ENCODE results near the gene ATG16L1.

ATG16L1 gene

GRCh38 chr2:233314180-233314925 is 62.9 kb downstream of the ATG16L1 start:
- no peak for TF ChIP-seq CTCF (IDR thresholded peaks at IDR 0.05; ENCODE audit: unreplicated experiment in 3 of 3)
- H3K27me3 Mint-ChIP-seq (ENCODE audit: low read depth): peaks cover 6% of the 10 kb centered on the region
- peaks cover 5% of the 10 kb centered on the region for H3K4me1 Mint-ChIP-seq
- no peaks in the 10 kb centered on the region for H3K9me3 Mint-ChIP-seq
- no peaks in the 10 kb centered on the region for H3K36me3 Mint-ChIP-seq (ENCODE audit: low read depth)
- no peak overlapping the region for H3K27ac Mint-ChIP-seq
- no peak overlapping the region for H3K4me3 Mint-ChIP-seq

- peaks cover 11% of the 10 kb centered on the region for H3K27me3 Mint-ChIP-seq (ENCODE audit: low read depth)
- H3K27ac Mint-ChIP-seq: no peak overlapping the region
- H3K36me3 Mint-ChIP-seq (ENCODE audit: low read depth): no peaks in the 10 kb centered on the region
- no peaks in the 10 kb centered on the region for H3K9me3 Mint-ChIP-seq
- peaks cover 5% of the 10 kb centered on the region for H3K4me1 Mint-ChIP-seq
- H3K4me3 Mint-ChIP-seq: no peak overlapping the region
- no peak for TF ChIP-seq CTCF (IDR thresholded peaks at IDR 0.05; ENCODE audit: unreplicated experiment in 3 of 3)
Measured at GRCh38 chr2:233317196-233317943, 65.9 kb downstream of the ATG16L1 start.

- peaks cover 14% of the 10 kb centered on the region for H3K27me3 Mint-ChIP-seq (ENCODE audit: low read depth)
- no peaks in the 10 kb centered on the region for H3K4me1 Mint-ChIP-seq
- H3K4me3 Mint-ChIP-seq: no peak overlapping the region
- H3K36me3 Mint-ChIP-seq (ENCODE audit: low read depth): no peaks in the 10 kb centered on the region
- H3K9me3 Mint-ChIP-seq: no peaks in the 10 kb centered on the region
- H3K27ac Mint-ChIP-seq: no peak overlapping the region
- no peak for TF ChIP-seq CTCF (IDR thresholded peaks at IDR 0.05; ENCODE audit: unreplicated experiment in 3 of 3)
Measured at GRCh38 chr2:233319256-233319655, 67.8 kb downstream of the ATG16L1 start.

GRCh38 chr2:233320470-233320869 is 69.0 kb downstream of the ATG16L1 start:
- no peak overlapping the region for H3K4me3 Mint-ChIP-seq
- no peak for TF ChIP-seq CTCF (IDR thresholded peaks at IDR 0.05; ENCODE audit: unreplicated experiment in 3 of 3)
- H3K27me3 Mint-ChIP-seq (ENCODE audit: low read depth): peaks cover 18% of the 10 kb centered on the region
- H3K27ac Mint-ChIP-seq: no peak overlapping the region
- H3K4me1 Mint-ChIP-seq: no peaks in the 10 kb centered on the region
- H3K36me3 Mint-ChIP-seq (ENCODE audit: low read depth): no peaks in the 10 kb centered on the region
- no peaks in the 10 kb centered on the region for H3K9me3 Mint-ChIP-seq

GRCh38 chr2:233321166-233321565 is 69.7 kb downstream of the ATG16L1 start:
- Mint-ChIP-seq H3K27ac (no peak overlapping the region), H3K4me1 (no peaks in the 10 kb centered on the region), H3K36me3 (ENCODE audit: low read depth) (no peaks in the 10 kb centered on the region), H3K9me3 (no peaks in the 10 kb centered on the region), H3K27me3 (ENCODE audit: low read depth) (peaks cover 18% of the 10 kb centered on the region), H3K4me3 (no peak overlapping the region)
- TF ChIP-seq CTCF (IDR thresholded peaks at IDR 0.05; ENCODE audit: unreplicated experiment in 3 of 3): no peak

Data from nephron (organoid).